Activated CD4-positive, alpha-beta T cell treated with anti-CD3 and anti-CD28 coated beads, Interleukin-2, amount 10 ng/mL, durations not matched to agents 24 days and 14 days (primary cell): ENCODE measurements around the gene PIP4P1. TPM values are rescaled to one million over a fixed set of nuclear protein-coding genes. Genes with fewer than 3 reads are reported as not detected.

Experiments used
- DNase-seq: peaks from one replicate; pipeline ENCODE4 v3.0.0; 2022
- H3K27ac Mint-ChIP-seq: one replicate; pipeline ENCODE4 v1.8.0; 2022; ENCODE audit warnings: mild to moderate bottlenecking, mixed read lengths
- H3K27me3 Mint-ChIP-seq: one replicate; pipeline ENCODE4 v1.8.0; 2022; ENCODE audit warnings: mixed read lengths
- H3K36me3 Mint-ChIP-seq: one replicate; pipeline ENCODE4 v1.8.0; 2022; ENCODE audit warnings: low read depth, mild to moderate bottlenecking, mixed read lengths
- H3K4me1 Mint-ChIP-seq: one replicate; pipeline ENCODE4 v1.8.0; 2021; ENCODE audit warnings: mixed read lengths
- H3K4me3 Mint-ChIP-seq: one replicate; pipeline ENCODE4 v1.8.0; 2022; ENCODE audit warnings: mild to moderate bottlenecking, moderate library complexity, mixed read lengths
- H3K9me3 Mint-ChIP-seq: one replicate; pipeline ENCODE4 v1.8.0; 2021; ENCODE audit warnings: mixed read lengths
- intact Hi-C: fragments of 100-400 bp; cut with micrococcal nuclease; formaldehyde crosslinking; loops from one replicate; pipeline ENCODE4 v1.15.1; 2023
- total RNA-seq: library from RNA; stranded (reverse); gene quantifications from 2 replicates; pipeline ENCODE4 v1.2.3, GENCODE V29; 2022

Gene PIP4P1
- total RNA-seq, 1 donor from 2014 or later = 29.5 TPM

DNA sequence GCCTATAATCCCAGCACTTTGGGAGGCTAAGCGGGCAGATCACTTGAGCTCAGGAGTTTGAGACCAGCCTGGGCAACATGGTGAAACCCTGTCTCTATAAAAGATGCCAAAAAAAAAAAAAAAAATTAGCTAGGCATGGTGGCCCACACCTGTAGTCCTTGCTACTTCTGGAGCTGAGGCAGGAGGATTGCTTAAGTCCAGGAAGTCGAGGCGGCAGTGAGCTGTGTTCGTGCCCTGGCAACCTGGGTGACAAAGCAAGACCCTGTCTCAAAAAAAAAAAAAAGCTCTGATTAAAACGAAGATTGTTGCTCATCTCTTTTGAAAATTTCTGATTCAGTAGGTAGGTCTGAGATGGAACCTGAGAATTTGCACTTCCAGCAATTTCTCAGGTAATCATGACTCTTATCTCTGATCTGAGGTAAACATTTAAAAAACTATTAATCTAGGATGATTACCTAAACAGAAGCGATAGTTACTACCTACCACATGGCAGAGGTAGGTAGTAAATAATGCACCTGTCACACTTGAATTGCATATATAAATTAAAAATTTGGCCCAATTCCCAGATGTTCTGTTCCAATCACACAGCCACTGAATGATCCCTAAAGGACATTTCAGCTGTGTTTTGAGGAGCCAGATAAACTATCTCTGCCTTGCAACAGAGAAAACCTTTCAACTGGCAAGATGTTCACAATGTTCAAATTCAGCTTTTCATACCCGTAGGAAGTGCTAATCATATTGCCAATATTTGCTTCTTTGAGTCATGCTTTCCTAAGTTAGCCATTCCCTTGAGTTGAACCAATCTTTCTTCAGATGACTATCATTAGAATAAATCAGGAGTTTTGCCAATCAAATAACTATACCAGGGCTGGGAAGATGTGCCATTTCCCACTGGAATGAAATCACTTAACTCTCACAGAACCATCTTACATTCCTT lies 43.7 kb downstream of the PIP4P1 start:
- H3K27me3 Mint-ChIP-seq = no peaks in the 10 kb centered on the region
- H3K4me3 Mint-ChIP-seq = no peak overlapping the region
- no peaks in the 10 kb centered on the region for H3K36me3 Mint-ChIP-seq
- no peaks in the 10 kb centered on the region for H3K9me3 Mint-ChIP-seq
- H3K4me1 Mint-ChIP-seq = peaks cover 20% of the 10 kb centered on the region
- no peak overlapping the region for H3K27ac Mint-ChIP-seq
- no peak for DNase-seq
- intact Hi-C loops = no loop called here

DNA sequence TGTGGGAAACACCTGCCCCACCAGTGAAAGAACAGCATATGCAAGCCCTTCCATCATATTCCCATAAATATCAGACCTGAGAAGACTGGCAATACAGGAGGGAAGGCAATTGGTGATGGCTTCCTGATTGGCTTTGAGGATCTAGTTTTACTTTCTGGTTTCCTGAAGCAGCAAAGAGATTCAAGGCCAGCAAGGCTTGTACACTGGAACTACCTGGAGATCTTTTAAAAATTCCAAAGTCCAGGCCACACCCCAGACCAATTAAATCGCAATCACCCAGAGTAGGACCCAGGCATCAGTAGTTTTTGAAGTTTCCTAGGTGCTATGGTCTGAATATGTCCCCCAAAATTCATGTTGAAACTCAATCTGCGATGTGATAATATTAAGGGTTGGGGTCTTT lies 45.0 kb downstream of the PIP4P1 start:
- Mint-ChIP-seq H3K27ac (no peak overlapping the region), H3K4me3 (no peak overlapping the region), H3K36me3 (peaks cover 1% of the 10 kb centered on the region), H3K9me3 (no peaks in the 10 kb centered on the region), H3K4me1 (peaks cover 29% of the 10 kb centered on the region), H3K27me3 (no peaks in the 10 kb centered on the region)
- DNase-seq = no peak
- intact Hi-C loops = no loop called here

DNA sequence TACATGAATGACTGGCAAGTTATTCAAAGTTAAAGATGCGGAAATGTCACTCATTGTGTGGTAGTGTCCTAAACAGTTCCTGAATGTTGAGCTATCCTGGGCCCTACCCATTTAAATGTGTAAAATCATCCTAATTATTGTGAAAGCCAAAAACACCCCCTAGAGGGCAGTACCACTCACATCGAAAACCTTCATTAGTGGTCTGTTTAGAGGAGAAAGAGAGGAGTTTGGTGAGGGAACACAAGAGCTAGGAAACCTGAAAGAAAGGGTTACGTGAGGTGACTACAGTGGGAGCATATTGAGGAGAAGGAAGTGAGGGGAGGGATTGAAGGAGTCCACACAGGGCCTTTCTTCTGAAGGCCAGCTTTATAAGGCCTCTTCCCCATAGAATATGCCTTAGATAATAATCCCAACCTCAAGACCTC lies 45.4 kb downstream of the PIP4P1 start:
- no peaks in the 10 kb centered on the region for H3K9me3 Mint-ChIP-seq
- no peak overlapping the region for H3K4me3 Mint-ChIP-seq
- no peaks in the 10 kb centered on the region for H3K27me3 Mint-ChIP-seq
- peaks cover 33% of the 10 kb centered on the region for H3K4me1 Mint-ChIP-seq
- H3K27ac Mint-ChIP-seq = peak overlapping the region; percentile 52
- intact Hi-C loops = loop anchor here (1.0 kb wide), 2 partner anchors 72 to 194 kb away; partner anchors contain the start of gene PARP2
- H3K36me3 Mint-ChIP-seq = peaks cover 4% of the 10 kb centered on the region
- DNase-seq = peak; percentile 84

DNA sequence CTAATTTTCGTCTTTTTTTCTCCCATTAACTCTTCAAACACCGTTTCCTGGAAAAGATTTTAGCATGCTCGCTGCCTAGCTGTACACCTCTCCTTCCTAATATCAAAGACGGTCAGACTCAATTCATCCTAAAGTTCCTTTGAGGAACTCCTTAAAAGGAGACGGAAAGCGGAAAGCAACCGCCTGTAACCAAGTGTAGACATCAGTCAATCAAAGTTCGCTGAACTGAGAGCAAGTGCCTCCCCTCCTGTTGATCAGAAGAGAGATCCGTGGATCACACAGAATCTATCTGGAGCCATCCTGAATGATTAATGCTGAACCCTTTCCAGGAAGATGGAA lies 47.5 kb downstream of the PIP4P1 start:
- peak; percentile 81 for DNase-seq
- peaks cover 42% of the 10 kb centered on the region for H3K4me1 Mint-ChIP-seq
- H3K4me3 Mint-ChIP-seq = peak overlapping the region; percentile 97
- no peaks in the 10 kb centered on the region for H3K9me3 Mint-ChIP-seq
- peak overlapping the region; percentile 96 for H3K27ac Mint-ChIP-seq
- no peaks in the 10 kb centered on the region for H3K27me3 Mint-ChIP-seq
- peaks cover 10% of the 10 kb centered on the region for H3K36me3 Mint-ChIP-seq
- intact Hi-C loops = loop anchor here (1.0 to 5.0 kb wide), 6 partner anchors 12 to 269 kb away; partner anchors contain the start of genes APEX1 and RNASE4

DNA sequence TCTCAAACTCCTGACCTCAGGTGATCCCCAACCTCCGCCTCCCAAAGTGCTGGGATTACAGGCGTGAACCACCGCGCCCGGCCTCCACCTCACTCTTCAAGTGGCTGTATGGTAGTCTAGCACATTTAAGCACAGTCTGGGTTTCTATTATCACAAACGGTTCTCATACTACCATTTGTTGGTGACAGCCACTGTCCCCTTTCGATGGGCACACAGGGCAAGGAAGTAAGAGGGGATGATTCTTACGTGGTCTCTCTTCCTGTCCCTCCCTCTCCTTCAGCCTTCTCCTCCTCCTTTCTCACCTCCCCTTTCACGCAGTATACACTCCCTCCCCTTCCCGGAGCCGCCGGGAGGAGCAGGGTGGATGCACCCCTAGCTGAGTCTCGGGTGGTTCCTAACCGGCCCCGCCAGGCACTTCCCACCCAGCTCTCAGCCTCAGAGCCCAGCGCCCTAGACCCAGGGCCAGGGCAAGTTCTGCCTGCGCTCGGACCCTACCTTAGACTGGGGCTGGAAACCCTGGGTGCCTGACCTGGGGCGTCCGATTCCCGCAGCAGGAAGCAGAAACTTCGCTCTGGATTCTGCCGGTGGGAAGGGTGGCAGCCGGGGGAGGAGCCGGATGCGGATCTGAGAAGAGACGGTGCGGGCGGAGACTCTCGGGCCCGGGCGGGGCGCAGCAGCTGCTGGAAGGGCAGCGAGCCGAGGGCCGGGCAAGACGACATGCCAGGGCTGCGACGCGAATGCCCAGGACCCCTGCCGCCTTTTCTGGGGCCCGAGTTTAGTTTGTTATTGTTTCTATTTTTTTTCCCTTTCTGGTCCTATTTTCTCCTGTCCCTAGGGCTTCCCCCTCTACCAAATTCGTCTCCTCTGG lies 48.1 kb downstream of the PIP4P1 start, which contains the start of gene TEP1:
TSS of gene TEP1 (minus strand) at position 626 of the 868 bp plus-strand sequence. CDS start 5,062 bp downstream, outside the sequence.
- Mint-ChIP-seq H3K9me3 (no peaks in the 10 kb centered on the region), H3K36me3 (peaks cover 13% of the 10 kb centered on the region), H3K4me1 (peaks cover 44% of the 10 kb centered on the region), H3K27ac (peak within 1 kb of the TSS; percentile 96), H3K4me3 (peak within 1 kb of the TSS; percentile 97), H3K27me3 (no peaks in the 10 kb centered on the region)
- intact Hi-C loops = loop anchor here (1.0 to 5.0 kb wide), 7 partner anchors 12 to 269 kb away; partner anchors contain the start of genes APEX1 and RNASE4
- peak; percentile 93 for DNase-seq

DNA sequence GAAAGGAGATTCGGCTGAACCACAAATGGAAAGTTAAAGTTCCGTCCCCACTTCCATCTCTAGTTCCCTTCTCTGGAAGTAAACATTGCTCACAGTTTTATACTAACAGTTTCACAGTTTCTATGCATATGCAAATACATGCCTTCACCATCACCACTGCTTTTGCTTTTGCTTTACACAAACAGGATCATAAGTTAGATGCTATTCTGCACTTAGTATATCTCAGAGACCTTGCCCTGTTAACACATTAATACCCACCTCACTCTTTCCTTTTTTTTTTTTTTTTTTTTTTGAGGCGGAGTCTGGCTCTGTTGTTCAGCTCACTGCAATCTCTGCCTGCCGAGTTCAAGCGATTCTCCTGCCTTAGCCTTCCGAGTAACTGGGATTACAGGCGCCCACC lies 48.8 kb downstream of the PIP4P1 start:
- H3K4me3 Mint-ChIP-seq = peak overlapping the region; percentile 97
- H3K9me3 Mint-ChIP-seq = no peaks in the 10 kb centered on the region
- H3K4me1 Mint-ChIP-seq = peaks cover 47% of the 10 kb centered on the region
- no peaks in the 10 kb centered on the region for H3K27me3 Mint-ChIP-seq
- intact Hi-C loops = loop anchor here (1.0 to 5.0 kb wide), 5 partner anchors 14 to 270 kb away; partner anchors contain the start of gene RNASE4
- H3K27ac Mint-ChIP-seq = peak overlapping the region; percentile 96
- H3K36me3 Mint-ChIP-seq = peaks cover 20% of the 10 kb centered on the region
- DNase-seq = peak; percentile 67

DNA sequence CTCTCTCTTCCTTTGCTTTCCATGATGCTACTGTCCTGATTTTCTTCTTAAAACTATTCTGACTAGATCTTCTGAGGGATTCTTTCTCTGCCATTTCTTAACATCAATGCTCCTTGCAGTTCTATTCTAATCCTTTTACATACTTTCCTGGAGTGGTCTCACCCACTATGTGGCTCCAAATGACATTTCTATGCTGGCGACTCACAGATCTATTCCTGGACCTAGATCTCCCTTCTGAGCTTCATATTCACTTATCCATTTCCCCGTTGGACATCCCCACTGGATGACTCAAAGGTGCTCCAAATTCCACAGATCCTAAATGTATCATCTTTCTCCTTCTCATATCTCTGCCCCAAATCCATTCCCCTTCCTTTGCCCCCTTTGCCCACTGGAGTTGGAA lies 52.0 kb downstream of the PIP4P1 start:
- Mint-ChIP-seq H3K27me3 (no peaks in the 10 kb centered on the region), H3K9me3 (no peaks in the 10 kb centered on the region), H3K27ac (no peak overlapping the region), H3K36me3 (peaks cover 48% of the 10 kb centered on the region), H3K4me1 (peaks cover 48% of the 10 kb centered on the region), H3K4me3 (no peak overlapping the region)
- intact Hi-C loops = no loop called here
- DNase-seq = no peak

Other genes with a start within 250 kb of the PIP4P1 start
- not detected in 2 replicates for gene OR11H6, start 237.7 kb downstream of the PIP4P1 start, total RNA-seq
- gene OR11H7, start 232.5 kb downstream of the PIP4P1 start, total RNA-seq = not detected in 2 replicates
- not detected in 2 replicates for gene OR11H4, start 222.1 kb downstream of the PIP4P1 start, total RNA-seq
- gene TTC5, start 155.5 kb downstream of the PIP4P1 start, total RNA-seq = 36.2 and 39.7 TPM in 2 replicates
- 60.5 and 61.8 TPM in 2 replicates for gene CCNB1IP1, start 128.2 kb downstream of the PIP4P1 start, total RNA-seq
- 32.0 and 33.1 TPM in 2 replicates for gene PARP2, start 117.8 kb downstream of the PIP4P1 start, total RNA-seq
- 34.6 and 35.8 TPM in 2 replicates for gene TEP1, start 47.9 kb downstream of the PIP4P1 start, total RNA-seq
- 0.09 TPM in 1 of 2 replicates, not detected in the other for gene KLHL33, start 25.3 kb downstream of the PIP4P1 start, total RNA-seq
- gene OSGEP, start 6.6 kb downstream of the PIP4P1 start, total RNA-seq = 69.8 and 76.9 TPM in 2 replicates
- gene APEX1, start 6.2 kb downstream of the PIP4P1 start, total RNA-seq = 239 and 242 TPM in 2 replicates
- 155 and 158 TPM in 2 replicates for gene PNP, start 8.0 kb upstream of the PIP4P1 start, total RNA-seq
- 0.47 and 0.50 TPM in 2 replicates for gene RNASE10, start 44.1 kb upstream of the PIP4P1 start, total RNA-seq
- not detected in 2 replicates for gene RNASE9, start 99.6 kb upstream of the PIP4P1 start, total RNA-seq
- not detected in 2 replicates for gene RNASE11, start 126.6 kb upstream of the PIP4P1 start, total RNA-seq
- not detected in 2 replicates for gene RNASE12, start 129.9 kb upstream of the PIP4P1 start, total RNA-seq
- not detected in 2 replicates for gene OR6S1, start 180.3 kb upstream of the PIP4P1 start, total RNA-seq
- gene RNASE4, start 223.1 kb upstream of the PIP4P1 start, total RNA-seq = 0.24 and 0.26 TPM in 2 replicates
- not detected in 2 replicates for gene ANG, start 227.3 kb upstream of the PIP4P1 start, total RNA-seq